HG03025 (cell line): ENCODE measurements around the gene NLRC5.
"Not testable (repeated sequence)": the region's sequence is repeated elsewhere in the genome, so short reads cannot be mapped to it uniquely, and the experiment has no call there.

Experiments
- ATAC-seq: cut with Tn5 transposase; IDR thresholded peaks from one replicate; pipeline ENCODE4 v1.9.1; 2021; ENCODE audit warnings: mild to moderate bottlenecking, moderate library complexity; ENCODE audit not compliant: unreplicated experiment, low FRiP score

NLRC5 gene

GRCh38 chr16:57066625-57067024, 77.3 kb downstream of the NLRC5 start:
- ATAC-seq: no peak

GRCh38 chr16:57067347-57067746, 78.0 kb downstream of the NLRC5 start:
- no peak for ATAC-seq

GRCh38 chr16:57069053-57069452, 79.7 kb downstream of the NLRC5 start:
- no peak for ATAC-seq

- no peak for ATAC-seq
Measured at GRCh38 chr16:57069635-57070370, 80.4 kb downstream of the NLRC5 start.

GRCh38 chr16:57070424-57070823, 81.1 kb downstream of the NLRC5 start:
- ATAC-seq: no peak

- not testable (repeated sequence) for ATAC-seq
Measured at GRCh38 chr16:57071081-57071732, 81.8 kb downstream of the NLRC5 start.

- no peak for ATAC-seq
Measured at GRCh38 chr16:57071831-57072582, 82.7 kb downstream of the NLRC5 start.

- no peak for ATAC-seq
Measured at GRCh38 chr16:57072616-57073275, 83.4 kb downstream of the NLRC5 start.

GRCh38 chr16:57077714-57078113, 88.4 kb downstream of the NLRC5 start:
- ATAC-seq: no peak

- ATAC-seq: no peak
Measured at GRCh38 chr16:57081744-57082143, 92.4 kb downstream of the NLRC5 start.

GRCh38 chr16:57082664-57083063, 93.3 kb downstream of the NLRC5 start:
- ATAC-seq: no peak

GRCh38 chr16:57083485-57084126, 94.2 kb downstream of the NLRC5 start:
- ATAC-seq: no peak

- ATAC-seq: no peak
Measured at GRCh38 chr16:57084257-57084770, 95.0 kb downstream of the NLRC5 start.

- no peak for ATAC-seq
Measured at GRCh38 chr16:57084996-57085395, 95.6 kb downstream of the NLRC5 start.

- no peak for ATAC-seq
Measured at GRCh38 chr16:57087003-57087402, 97.6 kb downstream of the NLRC5 start.

GRCh38 chr16:57089406-57089805, 100.0 kb downstream of the NLRC5 start:
- no peak for ATAC-seq

- no peak for ATAC-seq
Measured at GRCh38 chr16:57091200-57091974, 102.0 kb downstream of the NLRC5 start.

- no peak for ATAC-seq
Measured at GRCh38 chr16:57091975-57092785, 102.8 kb downstream of the NLRC5 start, which contains the start of gene CPNE2. TSS of gene CPNE2 (plus strand) at chr16:57092583. CDS start at chr16:57110743, 18,160 bp downstream.
